Glutamatergic neuron (in vitro differentiated cells): ENCODE measurements around the gene ANO10. TPM values are rescaled to one million over a fixed set of nuclear protein-coding genes. Genes with fewer than 3 reads are reported as not detected.
"Not testable (repeated sequence)": the region's sequence is repeated elsewhere in the genome, so short reads cannot be mapped to it uniquely, and the experiment has no call there.

ENCODE experiments used
- DNase-seq: peaks from one replicate; pipeline ENCODE4 v3.0.0; 2022
- H3K27ac Mint-ChIP-seq: one replicate; pipeline ENCODE4 v1.8.0; 2020; ENCODE audit warnings: mild to moderate bottlenecking, mixed read lengths, inconsistent platforms; ENCODE audit not compliant: unreplicated experiment
- H3K27me3 Mint-ChIP-seq: one replicate; pipeline ENCODE4 v1.8.0; 2020; ENCODE audit warnings: mild to moderate bottlenecking, moderate library complexity, mixed read lengths, inconsistent platforms; ENCODE audit not compliant: unreplicated experiment
- H3K36me3 Mint-ChIP-seq: one replicate; pipeline ENCODE4 v1.8.0; 2020; ENCODE audit warnings: mild to moderate bottlenecking, mixed read lengths, inconsistent platforms; ENCODE audit not compliant: unreplicated experiment
- H3K4me1 Mint-ChIP-seq: one replicate; pipeline ENCODE4 v1.8.0; 2020; ENCODE audit warnings: mild to moderate bottlenecking, low read depth, mixed read lengths, inconsistent platforms; ENCODE audit not compliant: unreplicated experiment
- H3K4me3 Mint-ChIP-seq: one replicate; pipeline ENCODE4 v1.8.0; 2020; ENCODE audit warnings: mild to moderate bottlenecking, mixed read lengths, inconsistent platforms; ENCODE audit not compliant: unreplicated experiment
- H3K9me3 Mint-ChIP-seq: one replicate; pipeline ENCODE4 v1.8.0; 2020; ENCODE audit warnings: mild to moderate bottlenecking, moderate library complexity, mixed read lengths, inconsistent platforms; ENCODE audit not compliant: unreplicated experiment
- total RNA-seq: library from RNA; stranded (reverse); fragmentation: NEBNext Ultra II Directional; extraction: Animal tissue kit (Norgen Biotek cat#: 25700); gene quantifications from one replicate; pipeline ENCODE4 v1.2.1, GENCODE V29; 2021; ENCODE audit not compliant: unreplicated experiment
- TF ChIP-seq, protein P1 (sequence below): fragments of 200-600 bp; sonication (generic); IDR thresholded peaks from one replicate; pipeline ENCODE4 v1.5.0; 2021; ENCODE audit not compliant: partially characterized antibody, unreplicated experiment

Gene ANO10
- total RNA-seq, 1 donor from 2014 or later, result 44.9 TPM

DNA sequence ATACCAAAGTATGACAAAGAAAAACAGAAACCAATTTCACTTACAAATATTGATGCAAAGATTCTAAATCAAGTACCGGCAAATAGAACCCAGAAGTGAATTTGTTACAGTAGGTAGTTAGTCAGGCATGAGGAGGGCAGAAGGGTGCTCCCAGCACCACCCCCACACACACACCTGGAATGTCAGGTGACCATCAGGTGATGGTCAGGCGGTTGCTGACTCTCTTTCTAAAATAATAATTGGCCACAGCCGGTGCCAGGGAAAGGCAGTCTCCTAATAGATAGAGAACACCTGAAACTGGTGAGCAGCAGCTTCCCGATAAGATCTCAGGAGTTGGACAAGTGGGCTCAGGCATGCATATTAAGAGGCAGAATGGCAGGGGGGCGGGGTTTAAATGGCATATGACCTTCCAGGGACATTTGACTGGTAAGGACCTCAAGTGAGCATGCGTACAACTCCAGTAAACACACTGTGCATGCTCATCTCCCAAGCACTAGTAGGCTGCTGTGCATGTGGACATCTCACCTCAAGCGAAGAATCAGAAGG lies 131.1 kb downstream of the ANO10 start:
- Mint-ChIP-seq H3K36me3 (peaks cover under 1% of the 10 kb centered on the region), H3K27ac (no peak overlapping the region), H3K4me3 (no peak overlapping the region), H3K27me3 (no peaks in the 10 kb centered on the region), H3K9me3 (peaks cover 2% of the 10 kb centered on the region), H3K4me1 (no peaks in the 10 kb centered on the region)
- TF ChIP-seq, protein P1, sequence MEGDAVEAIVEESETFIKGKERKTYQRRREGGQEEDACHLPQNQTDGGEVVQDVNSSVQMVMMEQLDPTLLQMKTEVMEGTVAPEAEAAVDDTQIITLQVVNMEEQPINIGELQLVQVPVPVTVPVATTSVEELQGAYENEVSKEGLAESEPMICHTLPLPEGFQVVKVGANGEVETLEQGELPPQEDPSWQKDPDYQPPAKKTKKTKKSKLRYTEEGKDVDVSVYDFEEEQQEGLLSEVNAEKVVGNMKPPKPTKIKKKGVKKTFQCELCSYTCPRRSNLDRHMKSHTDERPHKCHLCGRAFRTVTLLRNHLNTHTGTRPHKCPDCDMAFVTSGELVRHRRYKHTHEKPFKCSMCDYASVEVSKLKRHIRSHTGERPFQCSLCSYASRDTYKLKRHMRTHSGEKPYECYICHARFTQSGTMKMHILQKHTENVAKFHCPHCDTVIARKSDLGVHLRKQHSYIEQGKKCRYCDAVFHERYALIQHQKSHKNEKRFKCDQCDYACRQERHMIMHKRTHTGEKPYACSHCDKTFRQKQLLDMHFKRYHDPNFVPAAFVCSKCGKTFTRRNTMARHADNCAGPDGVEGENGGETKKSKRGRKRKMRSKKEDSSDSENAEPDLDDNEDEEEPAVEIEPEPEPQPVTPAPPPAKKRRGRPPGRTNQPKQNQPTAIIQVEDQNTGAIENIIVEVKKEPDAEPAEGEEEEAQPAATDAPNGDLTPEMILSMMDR, result no peak
- no peak for DNase-seq

DNA sequence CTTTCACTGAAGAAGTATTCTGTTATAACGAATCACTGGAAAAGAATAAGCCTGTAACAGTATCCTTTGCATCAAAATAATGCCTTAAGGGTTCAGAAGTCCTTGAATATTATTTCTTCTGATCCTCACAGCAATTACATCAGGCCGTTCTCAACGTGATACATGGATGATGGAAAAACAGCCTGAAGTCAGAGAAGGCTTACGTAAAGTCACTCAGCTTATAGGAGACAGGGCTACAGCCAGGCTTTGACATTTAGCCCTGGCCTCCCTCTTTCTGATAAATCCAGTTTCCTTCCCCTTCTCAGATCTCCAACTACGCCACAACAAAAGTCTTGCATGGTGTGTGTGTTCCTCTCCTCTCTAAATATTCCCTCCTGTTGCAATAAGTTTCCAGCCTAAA lies 131.9 kb downstream of the ANO10 start:
- Mint-ChIP-seq H3K36me3 (peaks cover 5% of the 10 kb centered on the region), H3K27me3 (no peaks in the 10 kb centered on the region), H3K4me1 (no peaks in the 10 kb centered on the region), H3K27ac (no peak overlapping the region), H3K4me3 (no peak overlapping the region), H3K9me3 (peaks cover 2% of the 10 kb centered on the region)
- TF ChIP-seq, protein P1, result no peak
- DNase-seq, result no peak

GRCh38 chr3:43485931-43486330 lies 135.9 kb downstream of the ANO10 start:
- TF ChIP-seq, protein P1, result no peak
- no peak overlapping the region for H3K4me3 Mint-ChIP-seq
- peaks cover 5% of the 10 kb centered on the region for H3K36me3 Mint-ChIP-seq
- no peak overlapping the region for H3K27ac Mint-ChIP-seq
- peaks cover 2% of the 10 kb centered on the region for H3K9me3 Mint-ChIP-seq
- H3K4me1 Mint-ChIP-seq, result no peaks in the 10 kb centered on the region
- H3K27me3 Mint-ChIP-seq, result no peaks in the 10 kb centered on the region
- DNase-seq, result no peak

DNA sequence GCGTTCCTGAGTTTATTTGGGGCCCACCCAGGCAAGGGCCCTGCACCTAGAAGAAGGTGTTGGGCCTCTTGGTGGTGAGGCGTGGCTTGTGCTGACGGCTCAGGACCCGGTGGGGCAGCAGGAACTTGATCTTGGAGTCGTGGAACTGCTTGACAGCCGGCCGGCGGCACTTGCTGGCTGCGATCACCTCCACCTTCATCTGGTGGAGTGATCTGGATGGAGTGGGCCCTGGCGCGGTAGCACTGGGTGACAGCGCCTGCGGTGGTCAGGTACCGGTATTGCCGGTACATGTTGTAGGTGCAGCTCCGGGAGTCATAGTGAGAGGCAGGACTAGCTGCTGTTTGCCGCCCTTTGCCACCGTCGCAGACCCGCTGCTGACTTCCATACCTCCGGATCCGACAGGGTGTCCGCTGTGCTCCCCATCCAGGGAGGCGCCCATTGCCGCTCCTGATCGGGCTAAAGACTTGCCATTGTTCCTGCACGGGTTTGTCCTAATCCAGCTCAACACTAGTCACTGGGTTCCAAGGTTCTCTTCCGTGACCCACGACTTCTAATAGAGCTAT lies 136.8 kb downstream of the ANO10 start:
- Mint-ChIP-seq H3K27ac (no peak overlapping the region), H3K4me3 (no peak overlapping the region), H3K4me1 (no peaks in the 10 kb centered on the region), H3K36me3 (peaks cover 5% of the 10 kb centered on the region), H3K27me3 (no peaks in the 10 kb centered on the region), H3K9me3 (peaks cover 3% of the 10 kb centered on the region)
- no peak for DNase-seq
- TF ChIP-seq, protein P1, result no peak

DNA sequence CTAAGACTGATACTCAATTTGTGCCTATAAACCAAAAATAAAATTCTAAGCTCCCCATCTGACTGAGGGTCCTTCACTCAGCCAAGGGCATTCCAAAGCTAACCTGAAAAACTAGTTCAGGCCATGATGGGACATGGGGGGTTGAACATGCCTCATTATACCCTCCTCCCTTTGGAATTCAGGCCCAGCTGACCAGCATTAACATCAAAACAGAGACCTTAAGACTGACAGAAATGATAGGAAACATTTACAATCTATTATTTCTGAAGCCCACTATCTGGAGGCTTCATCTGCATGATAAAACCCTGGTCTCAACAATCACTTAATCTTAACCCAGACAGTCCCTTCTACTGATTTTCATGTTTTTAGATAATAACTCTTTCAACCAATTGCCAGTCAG lies 140.4 kb downstream of the ANO10 start:
- Mint-ChIP-seq H3K36me3 (peaks cover 5% of the 10 kb centered on the region), H3K4me1 (no peaks in the 10 kb centered on the region), H3K27ac (no peak overlapping the region), H3K27me3 (no peaks in the 10 kb centered on the region), H3K4me3 (no peak overlapping the region), H3K9me3 (peaks cover 2% of the 10 kb centered on the region)
- no peak for DNase-seq
- TF ChIP-seq, protein P1, result no peak

- not testable (repeated sequence) for H3K27ac Mint-ChIP-seq, H3K4me1 Mint-ChIP-seq, H3K36me3 Mint-ChIP-seq, H3K9me3 Mint-ChIP-seq, DNase-seq, H3K4me3 Mint-ChIP-seq, H3K27me3 Mint-ChIP-seq
These were observed 143.0 kb downstream of the ANO10 start for GRCh38 chr3:43478839-43479238.
